Ovary (tissue), 3 donors: Measurements from ENCODE around the gene FOXP1.

Source experiments
- CTCF ChIP-seq, 3 donors: fragments of 450-650 bp in 2 of 3; fragments of 200-600 bp in 1 of 3; IDR thresholded peaks; one replicate each; pipeline versions ENCODE4 v1.5.1 to v1.8.0; 2016 to 2022; ENCODE audit warnings: antibody characterized with exemption in 3 of 3, mild to moderate bottlenecking in 1 of 3
- EP300 ChIP-seq: sonication (generic); formaldehyde crosslinking; IDR thresholded peaks from one replicate; pipeline ENCODE4 v1.6.1; 2017; ENCODE audit warnings: antibody characterized with exemption
- POLR2A ChIP-seq: fragments of 450-650 bp; IDR thresholded peaks from one replicate; pipeline ENCODE4 v1.6.1; 2017; ENCODE audit warnings: antibody characterized with exemption, mild to moderate bottlenecking, moderate library complexity
- donor health status: DM: no; HTN: no; CAD: no.

GRCh38 chr3:71066356-71066755 is 517.2 kb downstream of the FOXP1 start:
- TF ChIP-seq CTCF (IDR thresholded peaks at IDR 0.05), result no peak
- no peak for TF ChIP-seq EP300
- no peak for TF ChIP-seq POLR2A
